Thoracic aorta (tissue), 2 donors: Measurements from ENCODE around the gene ASTN2. TPM values are rescaled to one million over a fixed set of nuclear protein-coding genes. Genes with fewer than 3 reads are reported as not detected.

Experiments used
- ATAC-seq: fragments of 150-250 bp; one replicate; pipeline ENCODE4 v1.8.0; 2017; ENCODE audit warnings: low read depth; ENCODE audit not compliant: insufficient number of reproducible peaks, low FRiP score
- DNase-seq: peaks from one replicate; pipeline ENCODE4 v3.0.0-alpha.2; 2020; ENCODE audit warnings: low spot score
- H3K27ac ChIP-seq, 2 donors: fragments of 200-600 bp; sonication (generic); 1 replicate in 1 of 2; 2 replicates in 1 of 2; pipeline ENCODE4 v1.5.1; 2016; ENCODE audit warnings: mild to moderate bottlenecking in 2 of 2, moderate library complexity in 2 of 2
- H3K27me3 ChIP-seq: fragments of 200-600 bp; sonication (generic); replicated peaks from 2 replicates; pipeline ENCODE4 v1.6.0; 2016; ENCODE audit warnings: mild to moderate bottlenecking; ENCODE audit not compliant: insufficient read depth
- H3K36me3 ChIP-seq: fragments of 200-600 bp; sonication (generic); one replicate; pipeline ENCODE4 v1.5.1; 2016
- H3K4me1 ChIP-seq, 2 donors: fragments of 200-600 bp; sonication (generic); 1 replicate in 1 of 2; 2 replicates in 1 of 2; pipeline versions ENCODE4 v1.5.1 to v1.6.0; 2016; ENCODE audit warnings: low read depth in 2 of 2, mild to moderate bottlenecking in 1 of 2; ENCODE audit not compliant: control insufficient read depth in 1 of 2
- H3K4me3 ChIP-seq: fragments of 200-600 bp; sonication (generic); 2 replicates; pipeline ENCODE4 v1.5.1; 2016; ENCODE audit warnings: mild to moderate bottlenecking
- H3K9me3 ChIP-seq: fragments of 200-600 bp; sonication (generic); 2 replicates; pipeline ENCODE4 v1.5.1; 2016
- total RNA-seq, 2 donors: library from RNA; depleted of rRNA; stranded (reverse); fragments of >200 nt; gene quantifications; one replicate each; pipeline versions ENCODE4 v1.1.0 to v1.2.3, GENCODE V29; 2016
- TF ChIP-seq, protein P1 (sequence below): fragments of 200-600 bp; sonication (generic); IDR thresholded peaks from one replicate; pipeline ENCODE4 v1.5.1; 2019; ENCODE audit warnings: antibody characterized with exemption

The ASTN2 gene
- total RNA-seq, 2 donors from 2014 or later: 6.8 to 7.1 TPM

DNA sequence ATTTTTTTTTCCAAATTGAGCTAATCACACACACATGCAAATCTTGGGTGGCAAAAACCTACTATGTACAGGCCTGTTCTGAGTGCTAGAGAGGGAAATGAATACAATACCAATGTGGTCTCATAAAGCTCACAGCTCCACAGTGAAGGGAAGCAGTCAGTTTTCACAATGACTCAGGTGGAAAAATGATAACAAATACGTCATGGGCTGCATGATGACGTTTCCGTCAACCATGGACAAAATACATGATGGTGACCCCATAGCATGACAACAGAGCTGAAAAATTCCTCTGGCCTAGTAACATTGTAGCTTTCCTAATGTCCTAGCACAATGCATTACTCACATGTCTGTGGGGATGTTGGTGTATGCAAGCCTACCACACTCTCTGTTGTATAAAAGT, 475.2 kb downstream of the ASTN2 start:
- DNase-seq (no peak), ATAC-seq (no peak)
- no peaks in the 10 kb centered on the region for H3K27me3 ChIP-seq
- TF ChIP-seq, protein P1, sequence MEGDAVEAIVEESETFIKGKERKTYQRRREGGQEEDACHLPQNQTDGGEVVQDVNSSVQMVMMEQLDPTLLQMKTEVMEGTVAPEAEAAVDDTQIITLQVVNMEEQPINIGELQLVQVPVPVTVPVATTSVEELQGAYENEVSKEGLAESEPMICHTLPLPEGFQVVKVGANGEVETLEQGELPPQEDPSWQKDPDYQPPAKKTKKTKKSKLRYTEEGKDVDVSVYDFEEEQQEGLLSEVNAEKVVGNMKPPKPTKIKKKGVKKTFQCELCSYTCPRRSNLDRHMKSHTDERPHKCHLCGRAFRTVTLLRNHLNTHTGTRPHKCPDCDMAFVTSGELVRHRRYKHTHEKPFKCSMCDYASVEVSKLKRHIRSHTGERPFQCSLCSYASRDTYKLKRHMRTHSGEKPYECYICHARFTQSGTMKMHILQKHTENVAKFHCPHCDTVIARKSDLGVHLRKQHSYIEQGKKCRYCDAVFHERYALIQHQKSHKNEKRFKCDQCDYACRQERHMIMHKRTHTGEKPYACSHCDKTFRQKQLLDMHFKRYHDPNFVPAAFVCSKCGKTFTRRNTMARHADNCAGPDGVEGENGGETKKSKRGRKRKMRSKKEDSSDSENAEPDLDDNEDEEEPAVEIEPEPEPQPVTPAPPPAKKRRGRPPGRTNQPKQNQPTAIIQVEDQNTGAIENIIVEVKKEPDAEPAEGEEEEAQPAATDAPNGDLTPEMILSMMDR: no peak
- H3K27ac ChIP-seq: no peak overlapping the region
- H3K4me1 ChIP-seq: peaks cover 0 to 3% of the 10 kb centered on the region in 2 donors
- no peaks in the 10 kb centered on the region for H3K36me3 ChIP-seq
- no peaks in the 10 kb centered on the region for H3K9me3 ChIP-seq
- no peak overlapping the region for H3K4me3 ChIP-seq

DNA sequence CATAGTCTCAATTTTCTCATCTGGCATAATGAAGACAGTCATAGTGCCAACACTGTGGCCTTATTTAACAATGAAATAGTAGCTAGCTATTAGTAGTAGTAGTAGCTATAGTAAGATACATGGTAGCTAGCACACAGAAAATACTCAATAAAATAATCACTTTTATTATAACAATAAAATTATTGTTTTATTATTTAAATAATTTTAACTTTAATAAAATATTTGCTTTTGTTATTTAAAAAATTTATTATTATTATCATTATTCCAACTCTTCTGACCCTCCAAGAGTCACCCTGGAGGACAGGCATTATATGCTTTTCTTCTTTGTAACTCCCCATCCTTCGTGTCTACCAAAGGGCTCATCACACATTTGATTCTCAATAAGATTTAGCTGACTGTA, 475.7 kb downstream of the ASTN2 start:
- ATAC-seq (no peak), DNase-seq (no peak)
- Histone ChIP-seq H3K27ac (no peak overlapping the region), H3K9me3 (no peaks in the 10 kb centered on the region), H3K27me3 (no peaks in the 10 kb centered on the region), H3K4me3 (no peak overlapping the region), H3K4me1 (peaks cover 0 to 3% of the 10 kb centered on the region in 2 donors), H3K36me3 (no peaks in the 10 kb centered on the region)
- TF ChIP-seq, protein P1: no peak

DNA sequence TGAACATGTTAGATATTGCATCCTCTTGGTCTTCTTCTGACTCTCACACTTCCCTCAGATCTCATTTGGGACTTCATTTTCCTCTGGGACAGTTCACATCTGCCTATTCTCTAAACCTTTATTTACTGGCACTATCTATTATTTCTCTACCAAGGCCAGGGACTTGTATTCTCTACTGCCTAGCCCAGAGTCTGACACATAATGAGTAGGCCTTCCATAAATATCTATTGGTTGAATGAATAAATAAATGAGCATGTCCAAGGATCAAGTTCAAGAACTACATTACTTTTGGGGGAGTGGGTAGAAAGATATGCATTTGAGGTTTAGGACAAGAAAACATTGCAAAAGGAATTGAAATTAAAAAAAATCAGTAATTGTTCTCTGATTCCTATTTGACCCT, 477.5 kb downstream of the ASTN2 start:
- TF ChIP-seq, protein P1: no peak
- no peak overlapping the region for H3K4me3 ChIP-seq
- no peaks in the 10 kb centered on the region for H3K36me3 ChIP-seq
- DNase-seq (no peak), ATAC-seq (no peak)
- H3K9me3 ChIP-seq: no peaks in the 10 kb centered on the region
- no peaks in the 10 kb centered on the region for H3K27me3 ChIP-seq
- peaks cover 0 to 3% of the 10 kb centered on the region in 2 donors for H3K4me1 ChIP-seq
- H3K27ac ChIP-seq: no peak overlapping the region

DNA sequence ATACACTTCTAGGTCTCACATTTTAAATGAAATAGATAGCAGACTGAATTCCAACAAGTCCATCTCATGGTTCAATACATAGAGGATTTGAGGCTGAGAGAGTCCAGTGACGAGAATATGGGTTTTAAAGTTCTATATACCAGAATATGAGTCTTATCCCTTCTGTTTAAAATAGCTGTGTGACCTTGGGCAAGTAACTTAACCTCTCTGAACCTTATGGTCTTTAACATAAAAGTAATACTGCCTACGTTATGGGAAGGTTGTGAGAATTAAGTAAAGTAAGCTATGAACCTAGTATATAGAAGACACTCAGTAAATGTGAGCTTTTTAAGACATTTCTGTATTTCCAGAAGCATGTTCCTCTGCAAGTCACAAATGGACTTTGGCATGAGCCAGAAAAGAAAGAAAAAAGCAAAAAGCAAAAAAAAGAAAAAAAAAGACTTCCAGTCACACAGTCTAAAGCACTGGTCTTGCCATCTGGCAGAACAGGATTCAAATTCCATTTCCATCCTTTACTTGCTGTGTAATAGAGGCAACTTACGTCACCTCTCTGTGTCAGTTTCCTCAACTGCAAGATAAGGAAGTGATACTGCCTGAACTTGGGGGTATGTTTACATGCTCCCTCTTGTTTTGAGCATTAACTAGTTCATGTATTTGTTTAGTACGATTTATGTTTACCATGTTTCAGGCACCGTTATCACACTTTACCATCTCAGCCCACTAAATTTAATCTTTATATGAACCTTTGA, 479.5 kb downstream of the ASTN2 start:
- DNase-seq: no peak
- Histone ChIP-seq H3K27ac (no peak overlapping the region), H3K4me3 (no peak overlapping the region), H3K9me3 (no peaks in the 10 kb centered on the region), H3K36me3 (no peaks in the 10 kb centered on the region), H3K27me3 (no peaks in the 10 kb centered on the region), H3K4me1 (peaks cover 0 to 3% of the 10 kb centered on the region in 2 donors)
- no peak for ATAC-seq
- TF ChIP-seq, protein P1: no peak

DNA sequence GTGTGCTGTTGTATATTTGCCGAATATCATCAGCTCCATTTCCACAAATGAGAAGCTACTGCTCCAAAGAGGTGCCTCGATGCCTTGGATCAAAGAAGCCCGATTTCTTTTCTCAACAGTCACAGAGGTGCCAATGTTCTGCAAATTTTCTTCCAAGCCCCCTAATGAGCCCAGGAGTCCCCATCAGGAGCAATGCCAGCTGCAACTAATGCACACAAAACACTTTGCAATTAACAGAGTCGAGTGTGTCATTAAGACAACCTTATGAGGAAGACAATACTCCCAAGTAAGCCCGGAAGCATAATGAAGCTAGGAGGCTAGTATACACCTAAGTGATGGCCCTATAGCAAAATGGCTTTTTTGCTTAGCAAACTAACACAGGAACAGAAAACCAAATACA, 480.7 kb downstream of the ASTN2 start:
- no peaks in the 10 kb centered on the region for H3K9me3 ChIP-seq
- no peaks in the 10 kb centered on the region for H3K27me3 ChIP-seq
- H3K4me3 ChIP-seq: no peak overlapping the region
- no peak overlapping the region for H3K27ac ChIP-seq
- no peak for ATAC-seq
- no peaks in the 10 kb centered on the region for H3K36me3 ChIP-seq
- TF ChIP-seq, protein P1: no peak
- H3K4me1 ChIP-seq: peaks cover 0 to 3% of the 10 kb centered on the region in 2 donors
- DNase-seq: no peak
